Measurements from ENCODE around the gene ASAH2B.
A peak's percentile ranks its signal among the peaks of the same experiment; 100 is the strongest.
"Not testable (repeated sequence)": the region's sequence is repeated elsewhere in the genome, so short reads cannot be mapped to it uniquely, and the experiment has no call there.

Gene ASAH2B

GRCh38 chr10:50739618-50740292 lies at the start of gene ASAH2B:
ASAH2B (plus strand) TSS chr10:50739936; CDS start chr10:50745131, 5,195 bp downstream.
- H3K27ac ChIP-seq, result peak within 1 kb of the TSS; percentile 68
- TF ChIP-seq ZFX (IDR thresholded peaks at IDR 0.05; ENCODE audit: borderline replicate concordance) (no peak), CTCF (IDR thresholded peaks at IDR 0.05) (no peak)

GRCh38 chr10:50697819-50698218 lies 41.9 kb upstream of the ASAH2B start:
- not testable (repeated sequence) for H3K27ac ChIP-seq

- not testable (repeated sequence) for H3K27ac ChIP-seq
Observed at GRCh38 chr10:50701947-50702346, 37.8 kb upstream of the ASAH2B start.

GRCh38 chr10:50702997-50703396 lies 36.7 kb upstream of the ASAH2B start:
- H3K27ac ChIP-seq, result not testable (repeated sequence)

GRCh38 chr10:50704436-50705079 lies 35.2 kb upstream of the ASAH2B start:
- H3K27ac ChIP-seq, result not testable (repeated sequence)

GRCh38 chr10:50706006-50706405 lies 33.7 kb upstream of the ASAH2B start:
- not testable (repeated sequence) for H3K27ac ChIP-seq

GRCh38 chr10:50710241-50710640 lies 29.5 kb upstream of the ASAH2B start:
- H3K27ac ChIP-seq, result not testable (repeated sequence)

GRCh38 chr10:50723812-50724211 lies 15.9 kb upstream of the ASAH2B start:
- not testable (repeated sequence) for H3K27ac ChIP-seq

GRCh38 chr10:50728112-50728511 lies 11.6 kb upstream of the ASAH2B start:
- H3K27ac ChIP-seq, result not testable (repeated sequence)

- peak overlapping the region; percentile 68 for H3K27ac ChIP-seq
Observed at GRCh38 chr10:50738987-50739617, 634 bp upstream of the ASAH2B start.

GRCh38 chr10:50740293-50740648 lies 535 bp downstream of the ASAH2B start:
- H3K27ac ChIP-seq, result peak overlapping the region; percentile 68
- TF ChIP-seq ZFX (IDR thresholded peaks at IDR 0.05; ENCODE audit: borderline replicate concordance), result no peak
- TF ChIP-seq CTCF (IDR thresholded peaks at IDR 0.05), result no peak

GRCh38 chr10:50742820-50743219 lies 3.1 kb downstream of the ASAH2B start:
- H3K27ac ChIP-seq, result not testable (repeated sequence)

GRCh38 chr10:50766774-50767513 lies 27.2 kb downstream of the ASAH2B start:
- H3K27ac ChIP-seq, result not testable (repeated sequence)

GRCh38 chr10:50772042-50772441 lies 32.3 kb downstream of the ASAH2B start:
- not testable (repeated sequence) for H3K27ac ChIP-seq

- not testable (repeated sequence) for H3K27ac ChIP-seq
Observed at GRCh38 chr10:50774868-50775267, 35.1 kb downstream of the ASAH2B start.

GRCh38 chr10:50780036-50780435 lies 40.3 kb downstream of the ASAH2B start:
- H3K27ac ChIP-seq, result not testable (repeated sequence)

- not testable (repeated sequence) for H3K27ac ChIP-seq
Observed at GRCh38 chr10:50782017-50782416, 42.3 kb downstream of the ASAH2B start.

- not testable (repeated sequence) for H3K27ac ChIP-seq
Observed at GRCh38 chr10:50787962-50788361, 48.2 kb downstream of the ASAH2B start.
